ENCODE data around the gene C10orf67.
"Not testable (repeated sequence)": the region's sequence is repeated elsewhere in the genome, so short reads cannot be mapped to it uniquely, and the experiment has no call there.

The C10orf67 gene

GRCh38 chr10:23359692-23360380, 15.2 kb upstream of the C10orf67 start:
- Histone ChIP-seq H3K9me3 (ENCODE audit: insufficient read depth, low read depth, low read length) (no peaks in the 10 kb centered on the region), H3K9ac (ENCODE audit: low read depth, low read length) (no peak overlapping the region), H3K27ac (ENCODE audit: low read length) (no peak overlapping the region), H3K36me3 (ENCODE audit: insufficient read depth, low read depth, low read length) (no peaks in the 10 kb centered on the region), H3K27me3 (ENCODE audit: insufficient read depth, low read length) (no peaks in the 10 kb centered on the region), H3K4me1 (ENCODE audit: insufficient read depth, low read length) (no peaks in the 10 kb centered on the region), H3K4me3 (ENCODE audit: low read length) (no peak overlapping the region)

- Histone ChIP-seq H3K4me3 (ENCODE audit: low read length) (no peak overlapping the region), H3K9me3 (ENCODE audit: insufficient read depth, low read depth, low read length) (no peaks in the 10 kb centered on the region), H3K36me3 (ENCODE audit: insufficient read depth, low read depth, low read length) (no peaks in the 10 kb centered on the region), H3K27ac (ENCODE audit: low read length) (no peak overlapping the region), H3K27me3 (ENCODE audit: insufficient read depth, low read length) (no peaks in the 10 kb centered on the region), H3K9ac (ENCODE audit: low read depth, low read length) (no peak overlapping the region), H3K4me1 (ENCODE audit: insufficient read depth, low read length) (no peaks in the 10 kb centered on the region)
Measured at GRCh38 chr10:23358357-23358756, 13.8 kb upstream of the C10orf67 start.

- Histone ChIP-seq H3K4me3 (ENCODE audit: low read length) (no peak overlapping the region), H3K4me1 (ENCODE audit: insufficient read depth, low read length) (no peaks in the 10 kb centered on the region), H3K27me3 (ENCODE audit: insufficient read depth, low read length) (no peaks in the 10 kb centered on the region), H3K36me3 (ENCODE audit: insufficient read depth, low read depth, low read length) (no peaks in the 10 kb centered on the region), H3K9ac (ENCODE audit: low read depth, low read length) (no peak overlapping the region), H3K9me3 (ENCODE audit: insufficient read depth, low read depth, low read length) (no peaks in the 10 kb centered on the region), H3K27ac (ENCODE audit: low read length) (no peak overlapping the region)
Measured at GRCh38 chr10:23354630-23355279, 10.2 kb upstream of the C10orf67 start.

- Histone ChIP-seq H3K9ac (ENCODE audit: low read depth, low read length) (no peak overlapping the region), H3K27ac (ENCODE audit: low read length) (no peak overlapping the region), H3K36me3 (ENCODE audit: insufficient read depth, low read depth, low read length) (no peaks in the 10 kb centered on the region), H3K9me3 (ENCODE audit: insufficient read depth, low read depth, low read length) (no peaks in the 10 kb centered on the region), H3K4me3 (ENCODE audit: low read length) (no peak overlapping the region), H3K4me1 (ENCODE audit: insufficient read depth, low read length) (no peaks in the 10 kb centered on the region), H3K27me3 (ENCODE audit: insufficient read depth, low read length) (no peaks in the 10 kb centered on the region)
Measured at GRCh38 chr10:23351926-23352519, 7.4 kb upstream of the C10orf67 start.

- H3K9ac ChIP-seq (ENCODE audit: low read depth, low read length); H3K9me3 ChIP-seq (ENCODE audit: insufficient read depth, low read depth, low read length); H3K27ac ChIP-seq (ENCODE audit: low read length); H3K4me1 ChIP-seq (ENCODE audit: insufficient read depth, low read length); H3K36me3 ChIP-seq (ENCODE audit: insufficient read depth, low read depth, low read length); H3K4me3 ChIP-seq (ENCODE audit: low read length); H3K27me3 ChIP-seq (ENCODE audit: insufficient read depth, low read length): not testable (repeated sequence)
Measured at GRCh38 chr10:23350706-23351105, 6.1 kb upstream of the C10orf67 start.

GRCh38 chr10:23345861-23346260, 1.3 kb upstream of the C10orf67 start:
- Histone ChIP-seq H3K4me3 (ENCODE audit: low read length) (no peak overlapping the region), H3K9me3 (ENCODE audit: insufficient read depth, low read depth, low read length) (no peaks in the 10 kb centered on the region), H3K27ac (ENCODE audit: low read length) (no peak overlapping the region), H3K27me3 (ENCODE audit: insufficient read depth, low read length) (peaks cover 38% of the 10 kb centered on the region), H3K36me3 (ENCODE audit: insufficient read depth, low read depth, low read length) (no peaks in the 10 kb centered on the region), H3K9ac (ENCODE audit: low read depth, low read length) (no peak overlapping the region), H3K4me1 (ENCODE audit: insufficient read depth, low read length) (peaks cover 7% of the 10 kb centered on the region; the same call in 1 of the 2 replicates)

- Histone ChIP-seq H3K9me3 (ENCODE audit: insufficient read depth, low read depth, low read length) (no peaks in the 10 kb centered on the region), H3K4me3 (ENCODE audit: low read length) (peak overlapping the region; percentile 69), H3K9ac (ENCODE audit: low read depth, low read length) (peak overlapping the region; percentile 71; the same call in 1 of the 2 replicates)
Measured at GRCh38 chr10:23343591-23344240, 881 bp downstream of the C10orf67 start.

GRCh38 chr10:23342213-23342884, 2.2 kb downstream of the C10orf67 start:
- Histone ChIP-seq H3K27me3 (ENCODE audit: insufficient read depth, low read length) (peaks cover 38% of the 10 kb centered on the region), H3K9ac (ENCODE audit: low read depth, low read length) (no peak overlapping the region), H3K9me3 (ENCODE audit: insufficient read depth, low read depth, low read length) (no peaks in the 10 kb centered on the region), H3K4me3 (ENCODE audit: low read length) (no peak overlapping the region), H3K4me1 (ENCODE audit: insufficient read depth, low read length) (peaks cover 7% of the 10 kb centered on the region; the same call in 1 of the 2 replicates), H3K36me3 (ENCODE audit: insufficient read depth, low read depth, low read length) (no peaks in the 10 kb centered on the region), H3K27ac (ENCODE audit: low read length) (no peak overlapping the region)

More at GRCh38 chr10:23343591-23344240, 881 bp downstream of the C10orf67 start:
- H3K27ac ChIP-seq (ENCODE audit: low read length), result no peak overlapping the region
- H3K4me1 ChIP-seq (ENCODE audit: insufficient read depth, low read length), result peaks cover 7% of the 10 kb centered on the region; the same call in 1 of the 2 replicates
- no peaks in the 10 kb centered on the region for H3K36me3 ChIP-seq (ENCODE audit: insufficient read depth, low read depth, low read length)
- H3K27me3 ChIP-seq (ENCODE audit: insufficient read depth, low read length), result peaks cover 38% of the 10 kb centered on the region

- Histone ChIP-seq H3K9me3 (ENCODE audit: insufficient read depth, low read depth, low read length) (no peaks in the 10 kb centered on the region), H3K27ac (ENCODE audit: low read length) (no peak overlapping the region), H3K4me1 (ENCODE audit: insufficient read depth, low read length) (peaks cover 7% of the 10 kb centered on the region; the same call in 1 of the 2 replicates), H3K4me3 (ENCODE audit: low read length) (no peak overlapping the region), H3K9ac (ENCODE audit: low read depth, low read length) (no peak overlapping the region), H3K27me3 (ENCODE audit: insufficient read depth, low read length) (peaks cover 38% of the 10 kb centered on the region), H3K36me3 (ENCODE audit: insufficient read depth, low read depth, low read length) (no peaks in the 10 kb centered on the region)
Measured at GRCh38 chr10:23341004-23341403, 3.6 kb downstream of the C10orf67 start.

GRCh38 chr10:23340354-23340753, 4.2 kb downstream of the C10orf67 start:
- H3K9me3 ChIP-seq (ENCODE audit: insufficient read depth, low read depth, low read length), result no peaks in the 10 kb centered on the region
- H3K4me1 ChIP-seq (ENCODE audit: insufficient read depth, low read length), result peaks cover 7% of the 10 kb centered on the region; the same call in 1 of the 2 replicates
- H3K27me3 ChIP-seq (ENCODE audit: insufficient read depth, low read length), result peaks cover 36% of the 10 kb centered on the region
- H3K36me3 ChIP-seq (ENCODE audit: insufficient read depth, low read depth, low read length), result no peaks in the 10 kb centered on the region
- H3K4me3 ChIP-seq (ENCODE audit: low read length), result no peak overlapping the region
- H3K9ac ChIP-seq (ENCODE audit: low read depth, low read length), result no peak overlapping the region
- H3K27ac ChIP-seq (ENCODE audit: low read length), result no peak overlapping the region

GRCh38 chr10:23338886-23339285, 5.7 kb downstream of the C10orf67 start:
- H3K4me1 ChIP-seq (ENCODE audit: insufficient read depth, low read length), result peaks cover 7% of the 10 kb centered on the region; the same call in 1 of the 2 replicates
- H3K27ac ChIP-seq (ENCODE audit: low read length), result no peak overlapping the region
- no peaks in the 10 kb centered on the region for H3K9me3 ChIP-seq (ENCODE audit: insufficient read depth, low read depth, low read length)
- H3K4me3 ChIP-seq (ENCODE audit: low read length), result no peak overlapping the region
- H3K27me3 ChIP-seq (ENCODE audit: insufficient read depth, low read length), result peaks cover 28% of the 10 kb centered on the region
- H3K36me3 ChIP-seq (ENCODE audit: insufficient read depth, low read depth, low read length), result no peaks in the 10 kb centered on the region
- no peak overlapping the region for H3K9ac ChIP-seq (ENCODE audit: low read depth, low read length)

Data from iPS-20b (cell line).